GM21381 (cell line): Measurements from ENCODE around the gene HAUS3.

Source experiments
- ATAC-seq: cut with Tn5 transposase; IDR thresholded peaks from one replicate; pipeline ENCODE4 v1.9.1; 2021; ENCODE audit warnings: mild to moderate bottlenecking, moderate library complexity; ENCODE audit not compliant: unreplicated experiment

Gene HAUS3, protein sequence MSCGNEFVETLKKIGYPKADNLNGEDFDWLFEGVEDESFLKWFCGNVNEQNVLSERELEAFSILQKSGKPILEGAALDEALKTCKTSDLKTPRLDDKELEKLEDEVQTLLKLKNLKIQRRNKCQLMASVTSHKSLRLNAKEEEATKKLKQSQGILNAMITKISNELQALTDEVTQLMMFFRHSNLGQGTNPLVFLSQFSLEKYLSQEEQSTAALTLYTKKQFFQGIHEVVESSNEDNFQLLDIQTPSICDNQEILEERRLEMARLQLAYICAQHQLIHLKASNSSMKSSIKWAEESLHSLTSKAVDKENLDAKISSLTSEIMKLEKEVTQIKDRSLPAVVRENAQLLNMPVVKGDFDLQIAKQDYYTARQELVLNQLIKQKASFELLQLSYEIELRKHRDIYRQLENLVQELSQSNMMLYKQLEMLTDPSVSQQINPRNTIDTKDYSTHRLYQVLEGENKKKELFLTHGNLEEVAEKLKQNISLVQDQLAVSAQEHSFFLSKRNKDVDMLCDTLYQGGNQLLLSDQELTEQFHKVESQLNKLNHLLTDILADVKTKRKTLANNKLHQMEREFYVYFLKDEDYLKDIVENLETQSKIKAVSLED

GRCh38 chr4:2241410-2242353 is at the start of gene HAUS3, which contains the start of gene POLN:
HAUS3 (minus strand) TSS chr4:2242121; CDS start chr4:2240946, 1,175 bp downstream.
POLN (minus strand) TSS chr4:2242121; CDS start chr4:2229231, 12,890 bp downstream.
- peak; percentile 88 for ATAC-seq

DNA sequence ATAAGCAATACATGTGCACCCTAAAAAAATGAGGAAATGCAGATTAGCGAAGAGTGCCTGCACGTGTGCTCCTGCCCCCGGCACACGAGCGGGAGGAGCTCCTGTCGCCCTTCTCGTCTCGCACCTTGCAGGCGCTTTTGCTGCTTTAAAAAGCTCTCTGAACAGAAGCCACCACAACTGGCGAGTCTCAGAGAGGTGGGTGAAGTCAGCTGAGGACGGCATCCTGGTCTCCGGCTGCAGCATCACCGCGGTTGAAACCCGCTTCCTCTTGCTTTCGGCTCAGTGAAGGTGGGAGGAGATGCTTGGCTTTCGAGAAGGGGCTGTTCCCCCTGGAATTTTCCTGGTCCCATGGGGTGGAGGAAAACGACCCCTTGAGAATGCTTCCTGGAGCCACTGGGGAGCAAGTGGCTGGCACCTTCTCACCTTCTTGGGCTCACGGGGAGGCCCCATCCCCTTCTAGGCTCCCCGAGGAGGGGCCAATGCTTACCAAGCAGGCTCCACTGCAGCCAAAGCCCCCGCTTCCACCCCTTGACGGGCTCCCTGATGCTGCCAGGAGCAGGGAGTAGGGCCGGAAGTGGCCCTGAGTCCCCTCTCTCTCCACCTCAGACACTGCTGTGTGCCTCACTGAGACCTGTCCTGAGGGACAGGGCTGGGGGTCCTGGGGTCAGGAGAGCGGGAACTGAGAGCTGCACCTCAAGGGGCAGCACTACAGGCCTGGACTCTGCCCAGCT is 49.2 kb upstream of the HAUS3 start:
- ATAC-seq = no peak

- ATAC-seq = no peak
Measured at GRCh38 chr4:2290488-2290887, 48.6 kb upstream of the HAUS3 start.

DNA sequence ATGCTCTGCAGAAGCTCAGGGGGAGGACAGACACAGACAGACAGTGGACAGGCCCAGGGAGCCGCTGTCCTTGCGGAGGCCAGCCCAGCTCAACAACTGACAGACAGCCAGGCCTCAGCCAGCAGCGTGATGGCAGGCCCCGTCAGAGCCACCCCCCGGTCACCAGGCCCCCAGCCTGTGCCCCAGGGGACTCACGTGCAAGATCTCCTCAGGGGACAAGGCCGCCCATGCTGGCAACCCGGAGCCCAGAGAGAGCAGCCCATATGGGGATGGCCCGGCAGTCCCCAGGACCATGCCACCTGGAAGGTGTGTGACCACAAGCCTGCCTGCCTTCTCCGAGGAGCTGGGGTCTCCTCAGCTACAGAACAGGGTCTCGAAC is 48.0 kb upstream of the HAUS3 start:
- ATAC-seq = no peak

GRCh38 chr4:2289311-2289954 is 47.5 kb upstream of the HAUS3 start:
- no peak for ATAC-seq

- ATAC-seq = no peak
Measured at GRCh38 chr4:2288051-2288541, 46.2 kb upstream of the HAUS3 start.

GRCh38 chr4:2287594-2287915 is 45.6 kb upstream of the HAUS3 start:
- no peak for ATAC-seq

DNA sequence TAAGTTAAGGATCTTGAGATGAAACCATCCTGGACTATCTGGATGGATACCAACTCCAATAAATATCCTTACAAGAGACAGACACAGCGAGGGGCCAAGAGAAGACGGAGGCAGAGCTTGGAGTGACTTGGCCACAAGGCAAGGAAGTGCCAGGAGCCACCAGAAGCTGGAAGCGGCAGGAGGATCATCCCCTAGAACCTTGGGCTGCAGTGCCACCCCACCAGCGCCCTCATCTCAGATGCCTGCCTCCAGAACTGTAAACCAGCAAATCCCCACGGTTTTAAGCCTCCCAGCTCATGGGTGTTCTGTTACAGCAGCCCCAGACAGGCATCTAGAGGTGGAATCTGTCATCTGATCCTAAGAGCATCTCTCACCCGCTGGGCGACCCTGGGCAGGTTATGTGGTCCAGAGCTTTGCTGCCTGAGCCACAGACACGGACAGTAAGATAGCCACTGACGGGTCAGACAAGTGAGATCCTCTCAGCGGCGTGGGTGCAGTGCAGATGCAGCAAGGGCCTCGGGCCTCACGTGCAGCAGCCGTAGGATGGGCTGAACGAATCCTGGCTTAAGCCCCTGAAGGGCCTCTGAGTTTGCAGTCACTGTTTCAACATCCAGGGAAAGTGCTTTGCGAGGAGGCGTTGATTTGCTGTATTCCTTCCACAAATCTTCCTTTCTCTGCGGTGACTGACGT is 45.1 kb upstream of the HAUS3 start:
- no peak for ATAC-seq

DNA sequence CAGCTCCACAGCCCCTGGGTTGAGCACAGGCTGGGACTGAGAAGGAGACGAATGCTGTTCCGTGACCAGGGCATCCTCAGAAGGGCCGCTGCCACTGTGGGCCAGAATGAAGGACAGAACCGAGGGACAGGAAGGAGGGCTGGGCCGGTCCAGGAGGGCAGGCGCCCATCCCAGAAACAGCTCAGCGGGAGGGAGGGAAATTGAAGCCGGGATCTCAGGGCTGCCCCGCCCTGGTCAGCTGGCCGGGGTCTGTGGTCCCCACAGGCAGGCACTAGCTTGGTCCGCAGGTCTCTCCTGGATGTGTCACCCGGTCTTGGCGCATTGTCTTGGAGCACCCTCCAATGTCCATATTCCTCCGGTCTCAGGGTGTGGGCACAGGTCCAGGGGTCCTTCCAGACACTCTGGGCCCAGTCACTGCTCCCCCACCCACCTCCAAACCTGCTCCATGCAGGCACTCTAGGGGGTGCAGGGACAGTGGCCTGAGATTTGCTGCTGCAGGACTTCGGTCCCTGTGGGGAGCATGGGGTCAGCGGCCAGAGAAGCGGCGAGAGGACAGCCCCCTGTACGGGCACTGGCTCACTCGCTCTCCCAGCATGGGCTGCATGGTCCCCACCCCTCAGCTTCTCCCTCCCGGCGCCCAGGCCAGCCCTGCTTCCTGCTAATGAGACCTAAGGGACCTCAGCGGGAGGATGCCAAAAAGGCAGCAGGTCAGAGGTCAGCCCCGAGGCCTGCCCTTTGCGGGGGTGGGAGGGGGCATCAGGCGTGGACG is 43.9 kb upstream of the HAUS3 start:
- ATAC-seq = no peak

GRCh38 chr4:2284934-2285612 is 43.2 kb upstream of the HAUS3 start:
- ATAC-seq = no peak

GRCh38 chr4:2284161-2284933 is 42.4 kb upstream of the HAUS3 start:
- no peak for ATAC-seq

DNA sequence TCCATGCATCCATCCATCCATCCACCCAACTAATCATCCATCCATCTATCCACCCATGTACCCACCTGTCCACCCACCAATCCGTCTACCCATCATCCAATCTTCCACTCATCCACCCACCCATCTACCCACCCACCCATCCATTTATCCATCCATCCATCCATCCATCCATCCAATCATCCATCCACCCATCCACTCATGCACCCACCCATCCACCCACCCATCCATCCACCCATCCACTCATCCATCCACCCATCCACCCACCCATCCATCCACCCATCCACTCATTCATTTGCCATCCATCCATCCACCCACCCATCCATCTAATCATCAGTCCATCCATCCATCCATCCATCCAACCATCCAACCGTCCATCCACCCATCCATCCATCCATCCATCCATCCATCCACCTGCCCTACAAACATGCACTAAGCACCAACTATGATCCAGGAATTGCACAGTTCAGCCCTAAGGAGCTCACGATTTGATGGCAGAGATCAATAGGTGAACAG is 41.3 kb upstream of the HAUS3 start:
- no peak for ATAC-seq

- peak; percentile 58 for ATAC-seq
Measured at GRCh38 chr4:2281575-2282343, 39.8 kb upstream of the HAUS3 start.

- no peak for ATAC-seq
Measured at GRCh38 chr4:2280531-2281300, 38.8 kb upstream of the HAUS3 start.

- ATAC-seq = no peak
Measured at GRCh38 chr4:2277956-2278355, 36.0 kb upstream of the HAUS3 start.
